AG04450 (cell line): ENCODE results near the gene SARDH. TPM values are rescaled to one million over a fixed set of nuclear protein-coding genes. Genes with fewer than 3 reads are reported as not detected.

ENCODE experiments used
- CTCF ChIA-PET: fragments of 300-600, 350-600 bp; formaldehyde crosslinking; extraction: SDS; loops from one replicate; lab custom pipeline; 2022; ENCODE audit warnings: antibody characterized with exemption, inconsistent platforms; lab: Charles Lee
- POLR2A ChIA-PET: fragments of 350-600 bp; formaldehyde crosslinking; extraction: SDS; loops from one replicate; lab custom pipeline; 2021; ENCODE audit warnings: antibody characterized with exemption, inconsistent platforms; lab: Yijun Ruan, JAX
- DNase-seq: peaks from one replicate; pipeline ENCODE4 v3.0.0-alpha.2; 2011; ENCODE audit warnings: low read depth, low spot score
- H3K27ac ChIP-seq: one replicate; pipeline ENCODE4 v1.5.1; 2012; ENCODE audit warnings: low read depth, low read length, control low read depth
- H3K27me3 ChIP-seq: one replicate; pipeline ENCODE4 v1.6.0; 2012; ENCODE audit warnings: low read length; ENCODE audit not compliant: control insufficient read depth, insufficient read depth
- H3K4me3 ChIP-seq: 2 replicates; pipeline ENCODE4 v1.5.1; 2011; ENCODE audit warnings: mild to moderate bottlenecking, low read depth, low read length, control low read depth
- H3K9me3 ChIP-seq: 2 replicates; pipeline ENCODE4 v1.5.1; 2012; ENCODE audit warnings: low read length; ENCODE audit not compliant: control insufficient read depth, insufficient read depth
- polyA plus RNA-seq: library from polyadenylated mRNA; depleted of rRNA; stranded (reverse); fragments of >200 nt; gene quantifications from 2 replicates; pipeline ENCODE4 v1.2.3, GENCODE V29; 2011
- TF ChIP-seq, protein P1 (sequence below): IDR thresholded peaks from 2 replicates; pipeline ENCODE4 v1.5.1; 2011; ENCODE audit warnings: low read depth, low read length, control low read depth, inconsistent platforms

Gene SARDH
- polyA plus RNA-seq, 1 experiment = 1.3 TPM

- H3K9me3 ChIP-seq = peaks cover 8% of the 10 kb centered on the region
- no peak overlapping the region for H3K27ac ChIP-seq
- POLR2A ChIA-PET = no interaction called here
- H3K27me3 ChIP-seq = no peaks in the 10 kb centered on the region
- DNase-seq = no peak
- no peak overlapping the region for H3K4me3 ChIP-seq
- TF ChIP-seq, protein P1, sequence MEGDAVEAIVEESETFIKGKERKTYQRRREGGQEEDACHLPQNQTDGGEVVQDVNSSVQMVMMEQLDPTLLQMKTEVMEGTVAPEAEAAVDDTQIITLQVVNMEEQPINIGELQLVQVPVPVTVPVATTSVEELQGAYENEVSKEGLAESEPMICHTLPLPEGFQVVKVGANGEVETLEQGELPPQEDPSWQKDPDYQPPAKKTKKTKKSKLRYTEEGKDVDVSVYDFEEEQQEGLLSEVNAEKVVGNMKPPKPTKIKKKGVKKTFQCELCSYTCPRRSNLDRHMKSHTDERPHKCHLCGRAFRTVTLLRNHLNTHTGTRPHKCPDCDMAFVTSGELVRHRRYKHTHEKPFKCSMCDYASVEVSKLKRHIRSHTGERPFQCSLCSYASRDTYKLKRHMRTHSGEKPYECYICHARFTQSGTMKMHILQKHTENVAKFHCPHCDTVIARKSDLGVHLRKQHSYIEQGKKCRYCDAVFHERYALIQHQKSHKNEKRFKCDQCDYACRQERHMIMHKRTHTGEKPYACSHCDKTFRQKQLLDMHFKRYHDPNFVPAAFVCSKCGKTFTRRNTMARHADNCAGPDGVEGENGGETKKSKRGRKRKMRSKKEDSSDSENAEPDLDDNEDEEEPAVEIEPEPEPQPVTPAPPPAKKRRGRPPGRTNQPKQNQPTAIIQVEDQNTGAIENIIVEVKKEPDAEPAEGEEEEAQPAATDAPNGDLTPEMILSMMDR = no peak
- CTCF ChIA-PET = no interaction called here
Observed at GRCh38 chr9:133762488-133763271, 24.5 kb upstream of the SARDH start.

- Histone ChIP-seq H3K9me3 (peaks cover 4% of the 10 kb centered on the region; the same call in 1 of the 2 replicates), H3K27me3 (no peaks in the 10 kb centered on the region), H3K4me3 (no peak overlapping the region), H3K27ac (no peak overlapping the region)
- ChIA-PET CTCF (interaction anchor here (0.6 kb wide), 1 partner anchor 111 kb away, joined by 3 read pairs; no protein-coding TSS in a partner anchor), POLR2A (no interaction called here)
- TF ChIP-seq, protein P1 = no peak
- DNase-seq = no peak
Observed at GRCh38 chr9:133761641-133762248, 23.6 kb upstream of the SARDH start.

GRCh38 chr9:133760713-133761290 lies 22.6 kb upstream of the SARDH start:
- ChIA-PET POLR2A (no interaction called here), CTCF (interaction anchor here (2.6 kb wide), 1 partner anchor 18 kb away, joined by 9 read pairs; no protein-coding TSS in a partner anchor)
- Histone ChIP-seq H3K4me3 (no peak overlapping the region), H3K9me3 (peaks cover 6% of the 10 kb centered on the region; the same call in 1 of the 2 replicates), H3K27ac (no peak overlapping the region), H3K27me3 (no peaks in the 10 kb centered on the region)
- TF ChIP-seq, protein P1 = no peak
- DNase-seq = no peak

DNA sequence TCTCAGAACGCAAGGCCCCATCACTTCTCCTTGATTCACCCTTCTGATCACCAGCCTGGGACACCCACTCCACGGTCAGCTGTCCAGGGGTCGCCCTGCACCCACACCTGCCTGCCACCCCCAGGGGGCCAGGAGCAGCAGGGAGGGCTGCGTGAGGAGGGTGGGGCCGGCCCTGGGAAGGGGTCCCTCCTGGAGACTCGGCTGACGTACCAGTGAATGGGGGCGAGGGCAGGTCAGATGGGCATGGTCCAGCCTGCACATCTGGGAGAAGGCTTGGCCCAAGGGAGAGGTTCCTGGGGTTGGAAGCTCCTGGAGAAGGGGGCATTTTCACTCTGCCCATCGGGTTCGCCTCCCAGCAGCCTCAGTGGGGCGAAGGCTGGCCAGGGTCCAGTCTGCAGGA lies 21.8 kb upstream of the SARDH start:
- POLR2A ChIA-PET = no interaction called here
- H3K27me3 ChIP-seq = no peaks in the 10 kb centered on the region
- TF ChIP-seq, protein P1 = no peak
- no peak overlapping the region for H3K27ac ChIP-seq
- H3K4me3 ChIP-seq = no peak overlapping the region
- DNase-seq = no peak
- H3K9me3 ChIP-seq = peaks cover 7% of the 10 kb centered on the region; the same call in 1 of the 2 replicates
- CTCF ChIA-PET = interaction anchor here (1.9 to 2.6 kb wide), 2 partner anchors 17 to 22 kb away, joined by 6 to 9 read pairs; no protein-coding TSS in a partner anchor
